ENCODE results near the gene RFXANK.

Gene RFXANK

DNA sequence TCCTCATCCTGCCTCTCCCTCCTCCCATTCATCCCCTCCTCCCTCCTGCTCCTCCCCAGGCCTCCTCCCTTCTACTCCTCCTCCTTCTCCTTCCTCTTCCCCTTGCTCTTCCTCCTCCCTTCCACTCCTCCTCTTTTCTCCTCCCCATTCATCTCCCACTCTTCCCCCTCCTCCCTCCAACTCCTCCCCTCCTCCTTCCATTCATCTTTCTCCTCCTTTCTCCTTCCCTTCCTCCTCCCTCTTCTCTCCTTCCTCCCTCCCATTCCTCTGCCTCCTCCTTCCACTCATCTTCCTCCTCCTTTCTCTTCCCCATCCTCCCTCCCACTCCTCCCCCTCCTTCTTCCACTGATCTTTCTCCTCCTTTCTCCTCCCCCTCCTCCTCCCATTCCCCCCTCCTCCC, 47.6 kb downstream of the RFXANK start:
- TF ChIP-seq BACH2 (CRISPR knock-in tag; IDR thresholded peaks at IDR 0.05; ENCODE audit: borderline replicate concordance) (no peak), TCF4 (CRISPR knock-in tag; IDR thresholded peaks at IDR 0.05; ENCODE audit: borderline replicate concordance) (no peak), ZNF565 (CRISPR knock-in tag; conservative IDR thresholded peaks at IDR 0.05; ENCODE audit: low read depth) (no peak), ZC3H10 (CRISPR knock-in tag; IDR thresholded peaks at IDR 0.05) (no peak), ARNTL (CRISPR knock-in tag; IDR thresholded peaks at IDR 0.05; ENCODE audit: borderline replicate concordance, low read depth) (no peak), TOX (CRISPR knock-in tag; IDR thresholded peaks at IDR 0.05; ENCODE audit: borderline replicate concordance) (no peak), ISL1 (CRISPR knock-in tag; IDR thresholded peaks at IDR 0.05) (no peak), ZNF70 (CRISPR knock-in tag; IDR thresholded peaks at IDR 0.05) (no peak), OSR1 (CRISPR knock-in tag; IDR thresholded peaks at IDR 0.05) (no peak), ZFP3 (CRISPR knock-in tag; IDR thresholded peaks at IDR 0.05) (no peak), ZFP30 (CRISPR knock-in tag; IDR thresholded peaks at IDR 0.05) (no peak)
- TF ChIP-seq, protein P1, sequence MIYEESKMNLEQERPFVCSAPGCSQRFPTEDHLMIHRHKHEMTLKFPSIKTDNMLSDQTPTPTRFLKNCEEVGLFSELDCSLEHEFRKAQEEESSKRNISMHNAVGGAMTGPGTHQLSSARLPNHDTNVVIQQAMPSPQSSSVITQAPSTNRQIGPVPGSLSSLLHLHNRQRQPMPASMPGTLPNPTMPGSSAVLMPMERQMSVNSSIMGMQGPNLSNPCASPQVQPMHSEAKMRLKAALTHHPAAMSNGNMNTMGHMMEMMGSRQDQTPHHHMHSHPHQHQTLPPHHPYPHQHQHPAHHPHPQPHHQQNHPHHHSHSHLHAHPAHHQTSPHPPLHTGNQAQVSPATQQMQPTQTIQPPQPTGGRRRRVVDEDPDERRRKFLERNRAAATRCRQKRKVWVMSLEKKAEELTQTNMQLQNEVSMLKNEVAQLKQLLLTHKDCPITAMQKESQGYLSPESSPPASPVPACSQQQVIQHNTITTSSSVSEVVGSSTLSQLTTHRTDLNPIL (CRISPR knock-in tag; IDR thresholded peaks at IDR 0.05; ENCODE audit: low read depth): no peak
- TF ChIP-seq, protein P2, sequence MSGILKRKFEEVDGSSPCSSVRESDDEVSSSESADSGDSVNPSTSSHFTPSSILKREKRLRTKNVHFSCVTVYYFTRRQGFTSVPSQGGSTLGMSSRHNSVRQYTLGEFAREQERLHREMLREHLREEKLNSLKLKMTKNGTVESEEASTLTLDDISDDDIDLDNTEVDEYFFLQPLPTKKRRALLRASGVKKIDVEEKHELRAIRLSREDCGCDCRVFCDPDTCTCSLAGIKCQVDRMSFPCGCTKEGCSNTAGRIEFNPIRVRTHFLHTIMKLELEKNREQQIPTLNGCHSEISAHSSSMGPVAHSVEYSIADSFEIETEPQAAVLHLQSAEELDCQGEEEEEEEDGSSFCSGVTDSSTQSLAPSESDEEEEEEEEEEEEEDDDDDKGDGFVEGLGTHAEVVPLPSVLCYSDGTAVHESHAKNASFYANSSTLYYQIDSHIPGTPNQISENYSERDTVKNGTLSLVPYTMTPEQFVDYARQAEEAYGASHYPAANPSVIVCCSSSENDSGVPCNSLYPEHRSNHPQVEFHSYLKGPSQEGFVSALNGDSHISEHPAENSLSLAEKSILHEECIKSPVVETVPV (CRISPR knock-in tag; IDR thresholded peaks at IDR 0.05): no peak
- TF ChIP-seq, protein P3, sequence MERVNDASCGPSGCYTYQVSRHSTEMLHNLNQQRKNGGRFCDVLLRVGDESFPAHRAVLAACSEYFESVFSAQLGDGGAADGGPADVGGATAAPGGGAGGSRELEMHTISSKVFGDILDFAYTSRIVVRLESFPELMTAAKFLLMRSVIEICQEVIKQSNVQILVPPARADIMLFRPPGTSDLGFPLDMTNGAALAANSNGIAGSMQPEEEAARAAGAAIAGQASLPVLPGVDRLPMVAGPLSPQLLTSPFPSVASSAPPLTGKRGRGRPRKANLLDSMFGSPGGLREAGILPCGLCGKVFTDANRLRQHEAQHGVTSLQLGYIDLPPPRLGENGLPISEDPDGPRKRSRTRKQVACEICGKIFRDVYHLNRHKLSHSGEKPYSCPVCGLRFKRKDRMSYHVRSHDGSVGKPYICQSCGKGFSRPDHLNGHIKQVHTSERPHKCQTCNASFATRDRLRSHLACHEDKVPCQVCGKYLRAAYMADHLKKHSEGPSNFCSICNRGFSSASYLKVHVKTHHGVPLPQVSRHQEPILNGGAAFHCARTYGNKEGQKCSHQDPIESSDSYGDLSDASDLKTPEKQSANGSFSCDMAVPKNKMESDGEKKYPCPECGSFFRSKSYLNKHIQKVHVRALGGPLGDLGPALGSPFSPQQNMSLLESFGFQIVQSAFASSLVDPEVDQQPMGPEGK (CRISPR knock-in tag; IDR thresholded peaks at IDR 0.05; ENCODE audit: borderline replicate concordance): no peak
- TF ChIP-seq, protein P4, sequence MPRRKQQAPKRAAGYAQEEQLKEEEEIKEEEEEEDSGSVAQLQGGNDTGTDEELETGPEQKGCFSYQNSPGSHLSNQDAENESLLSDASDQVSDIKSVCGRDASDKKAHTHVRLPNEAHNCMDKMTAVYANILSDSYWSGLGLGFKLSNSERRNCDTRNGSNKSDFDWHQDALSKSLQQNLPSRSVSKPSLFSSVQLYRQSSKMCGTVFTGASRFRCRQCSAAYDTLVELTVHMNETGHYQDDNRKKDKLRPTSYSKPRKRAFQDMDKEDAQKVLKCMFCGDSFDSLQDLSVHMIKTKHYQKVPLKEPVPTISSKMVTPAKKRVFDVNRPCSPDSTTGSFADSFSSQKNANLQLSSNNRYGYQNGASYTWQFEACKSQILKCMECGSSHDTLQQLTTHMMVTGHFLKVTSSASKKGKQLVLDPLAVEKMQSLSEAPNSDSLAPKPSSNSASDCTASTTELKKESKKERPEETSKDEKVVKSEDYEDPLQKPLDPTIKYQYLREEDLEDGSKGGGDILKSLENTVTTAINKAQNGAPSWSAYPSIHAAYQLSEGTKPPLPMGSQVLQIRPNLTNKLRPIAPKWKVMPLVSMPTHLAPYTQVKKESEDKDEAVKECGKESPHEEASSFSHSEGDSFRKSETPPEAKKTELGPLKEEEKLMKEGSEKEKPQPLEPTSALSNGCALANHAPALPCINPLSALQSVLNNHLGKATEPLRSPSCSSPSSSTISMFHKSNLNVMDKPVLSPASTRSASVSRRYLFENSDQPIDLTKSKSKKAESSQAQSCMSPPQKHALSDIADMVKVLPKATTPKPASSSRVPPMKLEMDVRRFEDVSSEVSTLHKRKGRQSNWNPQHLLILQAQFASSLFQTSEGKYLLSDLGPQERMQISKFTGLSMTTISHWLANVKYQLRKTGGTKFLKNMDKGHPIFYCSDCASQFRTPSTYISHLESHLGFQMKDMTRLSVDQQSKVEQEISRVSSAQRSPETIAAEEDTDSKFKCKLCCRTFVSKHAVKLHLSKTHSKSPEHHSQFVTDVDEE (CRISPR knock-in tag; IDR thresholded peaks at IDR 0.05): no peak
- TF ChIP-seq, protein P5, sequence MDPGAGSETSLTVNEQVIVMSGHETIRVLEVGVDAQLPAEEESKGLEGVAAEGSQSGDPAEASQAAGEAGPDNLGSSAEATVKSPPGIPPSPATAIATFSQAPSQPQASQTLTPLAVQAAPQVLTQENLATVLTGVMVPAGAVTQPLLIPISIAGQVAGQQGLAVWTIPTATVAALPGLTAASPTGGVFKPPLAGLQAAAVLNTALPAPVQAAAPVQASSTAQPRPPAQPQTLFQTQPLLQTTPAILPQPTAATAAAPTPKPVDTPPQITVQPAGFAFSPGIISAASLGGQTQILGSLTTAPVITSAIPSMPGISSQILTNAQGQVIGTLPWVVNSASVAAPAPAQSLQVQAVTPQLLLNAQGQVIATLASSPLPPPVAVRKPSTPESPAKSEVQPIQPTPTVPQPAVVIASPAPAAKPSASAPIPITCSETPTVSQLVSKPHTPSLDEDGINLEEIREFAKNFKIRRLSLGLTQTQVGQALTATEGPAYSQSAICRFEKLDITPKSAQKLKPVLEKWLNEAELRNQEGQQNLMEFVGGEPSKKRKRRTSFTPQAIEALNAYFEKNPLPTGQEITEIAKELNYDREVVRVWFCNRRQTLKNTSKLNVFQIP (CRISPR knock-in tag; IDR thresholded peaks at IDR 0.05; ENCODE audit: borderline replicate concordance, low read depth): no peak
- no peak for ATAC-seq

DNA sequence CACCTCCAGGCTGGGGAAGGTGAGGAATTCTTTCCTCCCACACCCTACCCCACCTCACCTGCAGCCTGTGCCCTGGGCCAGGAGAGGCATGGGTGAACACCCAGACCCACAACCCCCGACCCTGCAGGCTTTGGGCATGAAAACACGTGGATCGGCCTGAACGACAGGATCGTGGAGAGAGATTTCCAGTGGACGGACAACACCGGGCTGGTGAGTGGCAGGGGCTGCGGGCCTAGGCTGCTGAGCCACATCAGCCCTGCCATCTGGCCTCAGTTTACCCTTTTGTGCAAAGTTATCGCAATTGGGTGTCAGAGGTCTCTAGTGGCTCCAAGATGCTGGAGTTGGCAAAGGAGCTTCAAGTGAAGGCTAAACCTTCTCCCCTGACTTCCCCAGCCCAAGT, 48.4 kb downstream of the RFXANK start:
- TF ChIP-seq ZC3H10 (CRISPR knock-in tag; IDR thresholded peaks at IDR 0.05) (no peak), OSR1 (CRISPR knock-in tag; IDR thresholded peaks at IDR 0.05) (no peak), TOX (CRISPR knock-in tag; IDR thresholded peaks at IDR 0.05; ENCODE audit: borderline replicate concordance) (no peak), ZNF70 (CRISPR knock-in tag; IDR thresholded peaks at IDR 0.05) (no peak), ZNF565 (CRISPR knock-in tag; conservative IDR thresholded peaks at IDR 0.05; ENCODE audit: low read depth) (no peak), CSDC2 (CRISPR knock-in tag; IDR thresholded peaks at IDR 0.05) (no peak)
- TF ChIP-seq, protein P1 (CRISPR knock-in tag; IDR thresholded peaks at IDR 0.05; ENCODE audit: low read depth): no peak
- TF ChIP-seq, protein P5 (CRISPR knock-in tag; IDR thresholded peaks at IDR 0.05; ENCODE audit: borderline replicate concordance, low read depth): no peak
- ATAC-seq: no peak

Data from SK-N-SH treated with all-trans-retinoic acid at 6 μM for 48 hours (cell line).